K562 (cell line): ENCODE measurements around the gene DOK1. TPM values are rescaled to one million over a fixed set of nuclear protein-coding genes. Genes with fewer than 3 reads are reported as not detected.

Experiments
- ATAC-seq: fragments of 200-7000 bp; cut with Tn5 transposase; 3 replicates; pipeline ENCODE4 v1.9.1; 2020; ENCODE audit warnings: moderate library complexity
- BruUV-seq: library from RNA; stranded (reverse); fragments of 400-500 nt; replicated peaks from 2 replicates; lab custom pipeline; 2021; lab: Mats Ljungman, UMichigan
- CTCF ChIA-PET: fragments of 300-600 bp; formaldehyde crosslinking; extraction: SDS; loops from one replicate; lab custom pipeline; 2021; ENCODE audit warnings: low intra/inter-chr PET ratio; lab: Yijun Ruan, JAX
- POLR2A ChIA-PET: fragments of 300-600, 350-650 bp; sonication (Branson Sonifier 250); formaldehyde crosslinking; extraction: SDS; loops from one replicate; lab custom pipeline; 2021; ENCODE audit warnings: antibody characterized with exemption, inconsistent platforms; lab: Yijun Ruan, JAX
- DNase-seq, 4 experiments: peaks; one replicate each; pipeline versions ENCODE4 v3.0.0 to v3.0.0-alpha.2; 2011 to 2018; ENCODE audit warnings: low spot score in 3 of 4, mixed read lengths in 3 of 4; ENCODE audit errors: extremely low read depth in 1 of 4
- FAIRE-seq: peaks from 2 replicates; lab custom pipeline; 2011; peaks lifted over from hg19 to GRCh38; lab: Jason Lieb, UNC
- H2AFZ ChIP-seq: 2 replicates; pipeline ENCODE4 v1.6.0; 2011; ENCODE audit warnings: low read depth, low read length, control low read depth, inconsistent platforms
- H3K27ac ChIP-seq: fragments of 200-600 bp; 3 replicates; pipeline ENCODE4 v1.8.0; 2011; ENCODE audit warnings: low read depth, mild to moderate bottlenecking, control low read depth, inconsistent platforms, low read length, moderate library complexity, mixed read lengths; ENCODE audit errors: extremely low read depth
- H3K27me3 ChIP-seq, 2 experiments: fragments of 300-600 bp in 1 of 2; 2 replicates in 1 of 2; 3 replicates in 1 of 2; pipeline versions ENCODE4 v1.6.0 to v1.8.0; 2011; ENCODE audit warnings: inconsistent platforms in 2 of 2, low read length in 2 of 2, mild to moderate bottlenecking in 1 of 2, mixed read lengths in 1 of 2, moderate library complexity in 1 of 2; ENCODE audit not compliant: control insufficient read depth in 2 of 2, insufficient read depth in 2 of 2
- H3K36me3 ChIP-seq: fragments of 300-600 bp; 3 replicates; pipeline ENCODE4 v1.8.0; 2011; ENCODE audit warnings: mild to moderate bottlenecking, low read length, inconsistent platforms; ENCODE audit not compliant: control insufficient read depth, insufficient read depth
- H3K4me1 ChIP-seq, 2 experiments: fragments of 200-600 bp in 1 of 2; replicated peaks in 1 of 2; 2 replicates in 1 of 2; 3 replicates in 1 of 2; pipeline versions ENCODE4 v1.5.1 to v1.8.0; 2011; ENCODE audit warnings: inconsistent platforms in 2 of 2, low read length in 2 of 2, mild to moderate bottlenecking in 1 of 2, mixed read lengths in 1 of 2, moderate library complexity in 1 of 2; ENCODE audit not compliant: control insufficient read depth in 2 of 2, insufficient read depth in 2 of 2
- H3K4me2 ChIP-seq: 2 replicates; pipeline ENCODE4 v1.6.1; 2011; ENCODE audit warnings: low read length, control low read depth, inconsistent platforms, mixed read lengths; ENCODE audit not compliant: insufficient read depth
- H3K4me3 ChIP-seq: fragments of 200-600 bp; sonication (generic), shearing (Covaris generic); 2 replicates; pipeline ENCODE4 v1.5.1; 2016; ENCODE audit warnings: control low read depth, inconsistent platforms
- H3K79me2 ChIP-seq: fragments of 200-600 bp; 3 replicates; pipeline ENCODE4 v1.8.0; 2011; ENCODE audit warnings: low read length, inconsistent platforms; ENCODE audit not compliant: control insufficient read depth, insufficient read depth
- H3K9ac ChIP-seq, 2 experiments: 2 replicates each; pipeline versions ENCODE4 v1.6.0 to v1.6.1; 2011; ENCODE audit warnings: low read depth in 2 of 2, low read length in 2 of 2, control low read depth in 1 of 2, inconsistent platforms in 1 of 2, mild to moderate bottlenecking in 1 of 2, mixed read lengths in 1 of 2; ENCODE audit not compliant: insufficient read depth in 1 of 2
- H3K9me1 ChIP-seq: one replicate; pipeline ENCODE4 v1.6.0; 2011; ENCODE audit warnings: inconsistent platforms, mild to moderate bottlenecking, low read length, moderate library complexity; ENCODE audit not compliant: control insufficient read depth, insufficient read depth
- H3K9me3 ChIP-seq: replicated peaks from 2 replicates; pipeline ENCODE4 v1.5.1; 2011; ENCODE audit warnings: low read depth, low read length, inconsistent platforms; ENCODE audit not compliant: control insufficient read depth, insufficient read depth
- H4K20me1 ChIP-seq: replicated peaks from 2 replicates; pipeline ENCODE4 v1.6.1; 2011; ENCODE audit warnings: low read length, inconsistent platforms, mixed read lengths; ENCODE audit not compliant: control insufficient read depth, insufficient read depth
- ARID1B ChIP-seq: fragments of 450-650 bp; IDR thresholded peaks from 2 replicates; pipeline ENCODE4 v1.6.1; 2016; ENCODE audit warnings: antibody characterized with exemption, mild to moderate bottlenecking, inconsistent platforms
- CEBPB ChIP-seq: fragments of 450-650 bp; IDR thresholded peaks from 2 replicates; pipeline ENCODE4 v1.6.1; 2016; ENCODE audit warnings: missing genetic modification characterization, missing compliant biosample characterization
- JUND ChIP-seq, 2 experiments: IDR thresholded peaks; 2 replicates in 1 of 2; 3 replicates in 1 of 2; pipeline ENCODE4 v1.6.1; 2011; ENCODE audit warnings: borderline replicate concordance in 2 of 2, low read depth in 2 of 2, low read length in 2 of 2, improper control_type of control experiment in 1 of 2, missing biosample characterization in 1 of 2, missing genetic modification characterization in 1 of 2, missing genetic modification reagents in 1 of 2
- NFATC3 ChIP-seq: fragments of 450-650 bp; IDR thresholded peaks from 2 replicates; pipeline ENCODE4 v1.6.1; 2017; ENCODE audit warnings: mild to moderate bottlenecking
- NFXL1 ChIP-seq: fragments of 450-650 bp; formaldehyde crosslinking; IDR thresholded peaks from 2 replicates; pipeline ENCODE4 v1.4.0; 2021; ENCODE audit warnings: mild to moderate bottlenecking
- NR2C2 ChIP-seq, 2 experiments: fragments of 200-800 bp in 1 of 2; sonication (Bioruptor generic) in 1 of 2; sonication (generic) in 1 of 2; formaldehyde crosslinking in 1 of 2; IDR thresholded peaks; 2 replicates each; pipeline versions ENCODE4 v1.6.1 to v1.8.0; 2016 to 2022; ENCODE audit warnings: mild to moderate bottlenecking in 1 of 2, missing compliant biosample characterization in 1 of 2, missing genetic modification characterization in 1 of 2, missing genetic modification reagents in 1 of 2
- RCOR1 ChIP-seq, 2 experiments: IDR thresholded peaks; 2 replicates each; pipeline ENCODE4 v1.6.1; 2012; ENCODE audit warnings: low read depth in 2 of 2, low read length in 2 of 2, borderline replicate concordance in 1 of 2, improper control_type of control experiment in 1 of 2
- SIN3A ChIP-seq, 2 experiments: fragments of 150-350 bp in 1 of 2; IDR thresholded peaks; 2 replicates each; pipeline ENCODE4 v1.6.1; 2011 to 2016; ENCODE audit warnings: borderline replicate concordance in 2 of 2, low read depth in 2 of 2, low read length in 2 of 2, mild to moderate bottlenecking in 2 of 2, moderate library complexity in 2 of 2; ENCODE audit not compliant: control insufficient read depth in 1 of 2
- SIRT6 ChIP-seq: IDR thresholded peaks from one replicate; pipeline ENCODE4 v1.6.1; 2012; ENCODE audit warnings: low read depth, mild to moderate bottlenecking, control low read depth, inconsistent platforms, low read length, moderate library complexity
- ZMIZ1 ChIP-seq, 2 experiments: fragments of 150-350 bp in 1 of 2; IDR thresholded peaks; 2 replicates each; pipeline ENCODE4 v1.6.1; 2012 to 2016; ENCODE audit warnings: low read depth in 2 of 2, low read length in 2 of 2, mild to moderate bottlenecking in 1 of 2, moderate library complexity in 1 of 2
- ZNF263 ChIP-seq: sonication (generic); formaldehyde crosslinking; IDR thresholded peaks from 2 replicates; pipeline ENCODE4 v1.8.0; 2022; ENCODE audit warnings: mild to moderate bottlenecking, missing genetic modification reagents, borderline replicate concordance
- in situ Hi-C: fragments of 300-500 bp; cut with MboI; formaldehyde crosslinking; loops from 4 replicates; pipeline ENCODE4 v1.15.0; 2018; ENCODE audit warnings: inconsistent platforms, mixed read lengths
- intact Hi-C: fragments of 100-400 bp; cut with micrococcal nuclease; formaldehyde crosslinking; loops from 2 replicates; pipeline ENCODE4 v1.14.2; 2022
- polyA plus RNA-seq, 8 experiments: library from polyadenylated mRNA; depleted of rRNA in 4 of 8; stranded (reverse) in 5 of 8; unstranded in 3 of 8; fragments of >200 nt; fragmentation: Nextera tagmentation in 2 of 8; fragmentation: Illumina TruSeq in 1 of 8; extraction: Ambion mirVana in 2 of 8; extraction: Trizol in 1 of 8; gene quantifications; 2 replicates each; pipeline versions ENCODE4 v1.2.1 to v1.2.3, GENCODE V29; 2011 to 2014; ENCODE audit warnings: inconsistent platforms in 1 of 8, missing spikeins in 1 of 8
- total RNA-seq, 7 experiments: library from RNA; depleted of rRNA in 6 of 7; stranded (reverse); fragments of >200 nt in 6 of 7; fragmentation: Illumina TruSeq in 2 of 7; extraction: Trizol in 2 of 7; gene quantifications; 2 replicates each; pipeline versions ENCODE4 v1.2.1 to v1.2.3, GENCODE V29; 2011 to 2021; ENCODE audit warnings: low replicate concordance in 1 of 7
- TF ChIP-seq, protein P1 (sequence below): fragments of 250-450 bp; sonication (Bioruptor Pico); IDR thresholded peaks from 2 replicates; pipeline ENCODE4 v1.8.0; 2022; ENCODE audit warnings: moderate library complexity, mild to moderate bottlenecking, inconsistent platforms
- TF ChIP-seq, protein P2 (sequence below): sonication (generic); formaldehyde crosslinking; IDR thresholded peaks from 2 replicates; pipeline ENCODE4 v1.9.0; 2022; ENCODE audit warnings: mild to moderate bottlenecking, missing genetic modification reagents

DOK1 gene
- total and polyA plus RNA-seq, 9 of the 15 experiments (the other 6 are each of a cell fraction or from before 2014, with no cell fraction given) = 0.59 to 36.4 (median 16.1) TPM

- no peak for TF ChIP-seq ARID1B
- TF ChIP-seq, protein P1, sequence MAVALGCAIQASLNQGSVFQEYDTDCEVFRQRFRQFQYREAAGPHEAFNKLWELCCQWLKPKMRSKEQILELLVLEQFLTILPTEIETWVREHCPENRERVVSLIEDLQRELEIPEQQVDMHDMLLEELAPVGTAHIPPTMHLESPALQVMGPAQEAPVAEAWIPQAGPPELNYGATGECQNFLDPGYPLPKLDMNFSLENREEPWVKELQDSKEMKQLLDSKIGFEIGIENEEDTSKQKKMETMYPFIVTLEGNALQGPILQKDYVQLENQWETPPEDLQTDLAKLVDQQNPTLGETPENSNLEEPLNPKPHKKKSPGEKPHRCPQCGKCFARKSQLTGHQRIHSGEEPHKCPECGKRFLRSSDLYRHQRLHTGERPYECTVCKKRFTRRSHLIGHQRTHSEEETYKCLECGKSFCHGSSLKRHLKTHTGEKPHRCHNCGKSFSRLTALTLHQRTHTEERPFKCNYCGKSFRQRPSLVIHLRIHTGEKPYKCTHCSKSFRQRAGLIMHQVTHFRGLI (CRISPR knock-in tag) = no peak
Observed at GRCh38 chr2:74550231-74550630, 4.3 kb upstream of the DOK1 start (continued).

- peaks cover 25 to 66% of the 10 kb centered on the region in 2 experiments for H3K4me1 ChIP-seq
- H4K20me1 ChIP-seq = no peaks in the 10 kb centered on the region
- no peak overlapping the region for H3K4me2 ChIP-seq
- no peak for TF ChIP-seq ZNF263
- no peak for TF ChIP-seq CEBPB (tag)
- TF ChIP-seq RCOR1 (IDR thresholded peaks at IDR 0.05; ENCODE audit: borderline replicate concordance in 1 of 2, low read depth in 2 of 2, low read length in 2 of 2) = no peak
- no peak for TF ChIP-seq NFXL1 (CRISPR knock-in tag)
- no peak for TF ChIP-seq NFATC3
- TF ChIP-seq SIRT6 = no peak
- TF ChIP-seq SIN3A (IDR thresholded peaks at IDR 0.05; ENCODE audit: borderline replicate concordance in 2 of 2, control insufficient read depth in 1 of 2, low read depth in 2 of 2, low read length in 2 of 2) = no peak
- TF ChIP-seq, protein P2, sequence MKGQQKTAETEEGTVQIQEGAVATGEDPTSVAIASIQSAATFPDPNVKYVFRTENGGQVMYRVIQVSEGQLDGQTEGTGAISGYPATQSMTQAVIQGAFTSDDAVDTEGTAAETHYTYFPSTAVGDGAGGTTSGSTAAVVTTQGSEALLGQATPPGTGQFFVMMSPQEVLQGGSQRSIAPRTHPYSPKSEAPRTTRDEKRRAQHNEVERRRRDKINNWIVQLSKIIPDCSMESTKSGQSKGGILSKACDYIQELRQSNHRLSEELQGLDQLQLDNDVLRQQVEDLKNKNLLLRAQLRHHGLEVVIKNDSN = no peak
- no peak for TF ChIP-seq JUND (IDR thresholded peaks at IDR 0.05; ENCODE audit: borderline replicate concordance, low read depth, low read length)
- TF ChIP-seq JUND (tag; IDR thresholded peaks at IDR 0.05; ENCODE audit: borderline replicate concordance, low read depth, low read length) = no peak
- no peak for TF ChIP-seq NR2C2 (CRISPR knock-in tag; IDR thresholded peaks at IDR 0.05)
- TF ChIP-seq NR2C2 (tag; IDR thresholded peaks at IDR 0.05) = no peak
- TF ChIP-seq ZMIZ1 (IDR thresholded peaks at IDR 0.05; ENCODE audit: low read depth in 2 of 2, low read length in 2 of 2) = no peak
- no peaks in the 10 kb centered on the region for H3K9me3 ChIP-seq
- POLR2A ChIA-PET = interaction anchor here (0.5 to 1.5 kb wide), 3 partner anchors 9 to 148 kb away, joined by 3 to 4 read pairs (median 3); no protein-coding TSS in a partner anchor
- H3K79me2 ChIP-seq = peaks cover 16% of the 10 kb centered on the region; the same call in 2 of the 3 replicates
- peak; percentile 26 for FAIRE-seq
- no peaks in the 10 kb centered on the region for H3K27me3 ChIP-seq
- ATAC-seq = no peak
- DNase-seq = no peak
- no TSS peak for BruUV-seq
- no peak overlapping the region for H3K27ac ChIP-seq
- H2AFZ ChIP-seq = no peak overlapping the region
- H3K9me1 ChIP-seq = no peaks in the 10 kb centered on the region
- intact Hi-C loops (no loop called here), in situ Hi-C loops (no loop called here)
- no peak overlapping the region for H3K9ac ChIP-seq
- peaks cover 7% of the 10 kb centered on the region; the same call in 1 of the 3 replicates for H3K36me3 ChIP-seq
- CTCF ChIA-PET = no interaction called here
- no peak overlapping the region for H3K4me3 ChIP-seq
Observed at GRCh38 chr2:74551530-74551929, 3.0 kb upstream of the DOK1 start.
